GM12878 (cell line): ENCODE results near the gene CTCFL. TPM values are rescaled to one million over a fixed set of nuclear protein-coding genes. Genes with fewer than 3 reads are reported as not detected.

Experiments
- ATAC-seq: fragments of 200-7000 bp; cut with Tn5 transposase; 3 replicates; pipeline ENCODE4 v1.9.1; 2020; ENCODE audit warnings: mild to moderate bottlenecking, moderate library complexity
- BruUV-seq: library from RNA; stranded (reverse); fragments of 400-500 nt; replicated peaks from 2 replicates; lab custom pipeline; 2021; lab: Mats Ljungman, UMichigan
- CTCF ChIA-PET: fragments of 300-600 bp; sonication (Branson Sonifier 250); formaldehyde crosslinking; extraction: SDS; loops from one replicate; lab custom pipeline; 2021; ENCODE audit warnings: inconsistent platforms; lab: Yijun Ruan, JAX
- POLR2A ChIA-PET: fragments of 350-600 bp; formaldehyde crosslinking; extraction: SDS; loops from one replicate; lab custom pipeline; 2021; ENCODE audit warnings: inconsistent platforms; lab: Charles Lee
- RAD21 ChIA-PET: fragments of 300-600 bp; sonication (Branson Sonifier 250); formaldehyde crosslinking; loops from one replicate; lab custom pipeline; 2023; ENCODE audit warnings: antibody characterized with exemption; ENCODE audit not compliant: unreplicated experiment; lab: Charles Lee
- SMC1A ChIA-PET: fragments of 300-600 bp; sonication (Branson Sonifier 250); formaldehyde crosslinking; loops from one replicate; lab custom pipeline; 2023; ENCODE audit not compliant: unreplicated experiment, uncharacterized antibody; lab: Charles Lee
- DNase-seq: peaks from one replicate; pipeline ENCODE4 v3.0.0-alpha.2; 2011; ENCODE audit warnings: low read depth, low spot score
- FAIRE-seq: peaks from 3 replicates; lab custom pipeline; 2011; peaks lifted over from hg19 to GRCh38; lab: Jason Lieb, UNC
- H2AFZ ChIP-seq: 2 replicates; pipeline ENCODE4 v1.6.0; 2011; ENCODE audit warnings: low read depth, low read length, control low read depth; ENCODE audit not compliant: control insufficient read depth
- H3K27ac ChIP-seq: 2 replicates; pipeline ENCODE4 v1.5.1; 2011; ENCODE audit warnings: control low read depth; ENCODE audit not compliant: control insufficient read depth, insufficient read depth
- H3K27me3 ChIP-seq, 2 experiments: replicated peaks in 1 of 2; 2 replicates each; pipeline versions ENCODE4 v1.6.0 to v1.6.1; 2011; ENCODE audit warnings: low read length in 1 of 2; ENCODE audit not compliant: control insufficient read depth in 2 of 2, insufficient read depth in 2 of 2
- H3K36me3 ChIP-seq, 2 experiments: 2 replicates each; pipeline ENCODE4 v1.5.1; 2011; ENCODE audit warnings: low read length in 1 of 2; ENCODE audit not compliant: control insufficient read depth in 2 of 2, insufficient read depth in 2 of 2
- H3K4me1 ChIP-seq: 2 replicates; pipeline ENCODE4 v1.6.1; 2011; ENCODE audit warnings: mild to moderate bottlenecking, low read length, moderate library complexity, mixed read lengths; ENCODE audit not compliant: control insufficient read depth, insufficient read depth
- H3K4me2 ChIP-seq: 2 replicates; pipeline ENCODE4 v1.6.0; 2011; ENCODE audit warnings: control low read depth; ENCODE audit not compliant: control insufficient read depth, insufficient read depth
- H3K4me3 ChIP-seq: fragments of 200-600 bp; sonication (generic); 2 replicates; pipeline ENCODE4 v1.5.1; 2016
- H3K79me2 ChIP-seq: 2 replicates; pipeline ENCODE4 v1.6.0; 2011; ENCODE audit warnings: low read length; ENCODE audit not compliant: control insufficient read depth, insufficient read depth
- H3K9ac ChIP-seq: 2 replicates; pipeline ENCODE4 v1.8.0; 2011; ENCODE audit warnings: low read length, control low read depth, mixed read lengths; ENCODE audit not compliant: control insufficient read depth, insufficient read depth
- H3K9me3 ChIP-seq: replicated peaks from 3 replicates; pipeline ENCODE4 v1.5.1; 2011; ENCODE audit warnings: mild to moderate bottlenecking, low read length; ENCODE audit not compliant: control insufficient read depth, insufficient read depth
- H4K20me1 ChIP-seq: 2 replicates; pipeline ENCODE4 v1.6.0; 2011; ENCODE audit not compliant: control insufficient read depth, insufficient read depth
- BMI1 ChIP-seq: fragments of 450-650 bp; IDR thresholded peaks from 2 replicates; pipeline ENCODE4 v1.6.1; 2016; ENCODE audit warnings: mild to moderate bottlenecking, moderate library complexity, borderline replicate concordance
- CBX3 ChIP-seq: fragments of 200-600 bp; sonication (generic); IDR thresholded peaks from 2 replicates; pipeline ENCODE4 v1.6.1; 2016; ENCODE audit warnings: low read depth, borderline replicate concordance
- FOXM1 ChIP-seq: IDR thresholded peaks from 2 replicates; pipeline ENCODE4 v1.6.1; 2012; ENCODE audit warnings: low read depth, mild to moderate bottlenecking, inconsistent platforms, low read length, moderate library complexity
- JUNB ChIP-seq: IDR thresholded peaks from 2 replicates; pipeline ENCODE4 v1.6.1; 2016; ENCODE audit warnings: antibody characterized with exemption, mild to moderate bottlenecking
- MEF2A ChIP-seq: IDR thresholded peaks from 2 replicates; pipeline ENCODE4 v1.6.1; 2011; ENCODE audit warnings: low read depth, mild to moderate bottlenecking, low read length, moderate library complexity; ENCODE audit not compliant: insufficient read depth
- NR2C1 ChIP-seq: fragments of 450-650 bp; IDR thresholded peaks from 2 replicates; pipeline ENCODE4 v1.6.1; 2017; ENCODE audit warnings: antibody characterized with exemption, mild to moderate bottlenecking, moderate library complexity
- RAD21 ChIP-seq: IDR thresholded peaks from 2 replicates; pipeline ENCODE4 v1.6.1; 2011; ENCODE audit warnings: mild to moderate bottlenecking, low read depth, low read length, moderate library complexity; ENCODE audit not compliant: insufficient read depth
- RELB ChIP-seq: fragments of 450-650 bp; IDR thresholded peaks from 2 replicates; pipeline ENCODE4 v1.6.1; 2017; ENCODE audit warnings: low read depth, mild to moderate bottlenecking, moderate library complexity
- SIN3A ChIP-seq: IDR thresholded peaks from 2 replicates; pipeline ENCODE4 v1.6.1; 2012; ENCODE audit warnings: low read depth, low read length, improper control_type of control experiment
- SMAD1 ChIP-seq: fragments of 450-650 bp; IDR thresholded peaks from 2 replicates; pipeline ENCODE4 v1.6.1; 2018; ENCODE audit warnings: mild to moderate bottlenecking, low read depth; ENCODE audit not compliant: partially characterized antibody
- SMAD5 ChIP-seq: IDR thresholded peaks from 2 replicates; pipeline ENCODE4 v1.6.1; 2016; ENCODE audit warnings: antibody characterized with exemption, low read depth
- SMC3 ChIP-seq: IDR thresholded peaks from 2 replicates; pipeline ENCODE4 v1.6.1; 2011; ENCODE audit warnings: low read length, improper control_type of control experiment, borderline replicate concordance
- WRNIP1 ChIP-seq: IDR thresholded peaks from 2 replicates; pipeline ENCODE4 v1.6.1; 2011; ENCODE audit warnings: low read depth, low read length, improper control_type of control experiment, borderline replicate concordance
- ZNF274 ChIP-seq: IDR thresholded peaks from one replicate; pipeline ENCODE4 v1.8.0; 2011; ENCODE audit not compliant: insufficient read length, insufficient read depth
- ZNF592 ChIP-seq: fragments of 450-650 bp; IDR thresholded peaks from 2 replicates; pipeline ENCODE4 v1.6.1; 2017; ENCODE audit warnings: mild to moderate bottlenecking, moderate library complexity
- WGBS: methylation state at CpG from one replicate; pipeline ENCODE4 v1.1.6; 2016; ENCODE audit warnings: low lambda C conversion rate; ENCODE audit not compliant: insufficient replicate concordance, insufficient coverage; ENCODE audit errors: missing lambda C conversion rate; 5-methylcytosine and 5-hydroxymethylcytosine counted together
- in situ Hi-C: fragments of 300-500 bp; cut with MboI; formaldehyde crosslinking; loops from 9 replicates; pipeline ENCODE4 v1.14.3; 2018; ENCODE audit warnings: mixed read lengths
- intact Hi-C: fragments of 100-400 bp; cut with micrococcal nuclease; formaldehyde crosslinking; loops from one replicate; pipeline ENCODE4 v1.14.2; 2022; ENCODE audit not compliant: unreplicated experiment
- polyA plus RNA-seq, 11 experiments: library from polyadenylated mRNA; depleted of rRNA in 4 of 11; unstranded in 6 of 11; stranded (reverse) in 5 of 11; fragments of >200 nt; fragmentation: Nextera tagmentation in 4 of 11; fragmentation: Illumina TruSeq in 1 of 11; extraction: Ambion mirVana in 4 of 11; extraction: Trizol in 1 of 11; gene quantifications; 1 replicate in 1 of 11; 2 replicates in 10 of 11; pipeline versions ENCODE4 v1.2.1 to v1.2.3, GENCODE V29; 2011 to 2016; ENCODE audit warnings: inconsistent platforms in 2 of 11, missing spikeins in 2 of 11, low read depth in 1 of 11
- total RNA-seq, 4 experiments: library from RNA; depleted of rRNA in 3 of 4; stranded (reverse); fragments of >200 nt in 3 of 4; fragmentation: Illumina TruSeq in 1 of 4; extraction: Trizol in 1 of 4; gene quantifications; 2 replicates each; pipeline versions ENCODE4 v1.2.1 to v1.2.3, GENCODE V29; 2013 to 2021

The CTCFL gene
- total and polyA plus RNA-seq, 10 of the 15 experiments (the other 5 are each of a cell fraction or from before 2014, with no cell fraction given), result 0.06 to 0.20 (median 0.11) TPM; not detected in 4

- CTCF ChIA-PET, result interaction anchor here (0.6 to 1.5 kb wide), 2 partner anchors 48 to 51 kb away, joined by 3 to 4 read pairs; no protein-coding TSS in a partner anchor
- ATAC-seq, result no peak
- Histone ChIP-seq H3K4me3 (no peak overlapping the region), H3K9ac (no peak overlapping the region), H3K79me2 (no peaks in the 10 kb centered on the region), H3K4me1 (no peaks in the 10 kb centered on the region), H4K20me1 (no peaks in the 10 kb centered on the region), H3K9me3 (no peaks in the 10 kb centered on the region), H3K36me3 (no peaks in the 10 kb centered on the region), H2AFZ (no peak overlapping the region), H3K4me2 (no peak overlapping the region), H3K27me3 (peaks cover 0 to 5% of the 10 kb centered on the region in 2 experiments; a peak in 3 of 4 replicates), H3K27ac (no peak overlapping the region)
- intact Hi-C loops (no loop called here), in situ Hi-C loops (no loop called here)
- RAD21 ChIA-PET, result no interaction called here
- no peak for DNase-seq
- no peak for TF ChIP-seq CBX3
- TF ChIP-seq FOXM1, result no peak
- no peak for TF ChIP-seq SIN3A
- no peak for TF ChIP-seq SMC3
- no peak for TF ChIP-seq ZNF592
- no peak for TF ChIP-seq BMI1
- TF ChIP-seq RAD21, result no peak
- no peak for TF ChIP-seq NR2C1
- no peak for TF ChIP-seq MEF2A
- no peak for TF ChIP-seq SMAD1
- TF ChIP-seq ZNF274, result no peak
- TF ChIP-seq RELB, result no peak
- TF ChIP-seq WRNIP1, result no peak
- no peak for TF ChIP-seq SMAD5
- no peak for TF ChIP-seq JUNB
- POLR2A ChIA-PET, result no interaction called here
- BruUV-seq, result no TSS peak
- SMC1A ChIA-PET, result no interaction called here
- FAIRE-seq, result no peak
- WGBS, result 44% methylated on average over 11 of the region's 11 CpGs
These were observed 40.2 kb upstream of the CTCFL start for GRCh38 chr20:57564951-57565642.
